ENCODE data around the gene OPHN1.
"Not testable (repeated sequence)": the region's sequence is repeated elsewhere in the genome, so short reads cannot be mapped to it uniquely, and the experiment has no call there.

OPHN1 gene

GRCh38 chrX:68358679-68359078, 74.6 kb downstream of the OPHN1 start:
- ChIA-PET POLR2A (no interaction called here), CTCF (no interaction called here)
- DNase-seq (ENCODE audit: extremely low spot score), result no peak
- no peak for TF ChIP-seq CTCF (IDR thresholded peaks at IDR 0.05; ENCODE audit: control extremely low read depth, extremely low read depth, low read depth, missing control alignments)

- no peak for TF ChIP-seq CTCF (IDR thresholded peaks at IDR 0.05; ENCODE audit: control extremely low read depth, extremely low read depth, low read depth, missing control alignments)
- no peak for DNase-seq (ENCODE audit: extremely low spot score)
- ChIA-PET POLR2A (no interaction called here), CTCF (no interaction called here)
These were observed 77.7 kb downstream of the OPHN1 start for GRCh38 chrX:68355629-68355920.

- CTCF ChIA-PET, result no interaction called here
- POLR2A ChIA-PET, result no interaction called here
- no peak for TF ChIP-seq CTCF (IDR thresholded peaks at IDR 0.05; ENCODE audit: control extremely low read depth, extremely low read depth, low read depth, missing control alignments)
- no peak for DNase-seq (ENCODE audit: extremely low spot score)
These were observed 78.2 kb downstream of the OPHN1 start for GRCh38 chrX:68354879-68355628.

- POLR2A ChIA-PET, result no interaction called here
- no peak for DNase-seq (ENCODE audit: extremely low spot score)
- CTCF ChIA-PET, result no interaction called here
- no peak for TF ChIP-seq CTCF (IDR thresholded peaks at IDR 0.05; ENCODE audit: control extremely low read depth, extremely low read depth, low read depth, missing control alignments)
These were observed 88.3 kb downstream of the OPHN1 start for GRCh38 chrX:68345025-68345424.

GRCh38 chrX:68343551-68343950, 89.7 kb downstream of the OPHN1 start:
- no peak for DNase-seq (ENCODE audit: extremely low spot score)
- TF ChIP-seq CTCF (IDR thresholded peaks at IDR 0.05; ENCODE audit: control extremely low read depth, extremely low read depth, low read depth, missing control alignments), result no peak
- ChIA-PET CTCF (no interaction called here), POLR2A (no interaction called here)

- DNase-seq (ENCODE audit: extremely low spot score), result no peak
- CTCF ChIA-PET, result no interaction called here
- POLR2A ChIA-PET, result no interaction called here
- no peak for TF ChIP-seq CTCF (IDR thresholded peaks at IDR 0.05; ENCODE audit: control extremely low read depth, extremely low read depth, low read depth, missing control alignments)
These were observed 101.0 kb downstream of the OPHN1 start for GRCh38 chrX:68332201-68332731.

- DNase-seq (ENCODE audit: extremely low spot score); CTCF ChIA-PET; POLR2A ChIA-PET: not testable (repeated sequence)
These were observed 106.5 kb downstream of the OPHN1 start for GRCh38 chrX:68326841-68327240.

Data from GM10248 (cell line).